Measurements from ENCODE around the gene MAP1LC3C.
"Not testable (repeated sequence)": the region's sequence is repeated elsewhere in the genome, so short reads cannot be mapped to it uniquely, and the experiment has no call there.

Gene MAP1LC3C

GRCh38 chr1:241990040-241990439 is 8.9 kb downstream of the MAP1LC3C start:
- DNase-seq, result no peak

GRCh38 chr1:241988389-241988930 is 10.4 kb downstream of the MAP1LC3C start:
- DNase-seq, result not testable (repeated sequence)

GRCh38 chr1:241985787-241986186 is 13.1 kb downstream of the MAP1LC3C start:
- DNase-seq, result no peak

- no peak for DNase-seq
These were observed 19.0 kb downstream of the MAP1LC3C start for GRCh38 chr1:241979926-241980325.

- no peak for DNase-seq
These were observed 19.8 kb downstream of the MAP1LC3C start for GRCh38 chr1:241979071-241979470.

- no peak for DNase-seq
These were observed 22.7 kb downstream of the MAP1LC3C start for GRCh38 chr1:241976229-241976628.

GRCh38 chr1:241972703-241973369 is 26.1 kb downstream of the MAP1LC3C start:
- no peak for DNase-seq

- no peak for DNase-seq
These were observed 30.3 kb downstream of the MAP1LC3C start for GRCh38 chr1:241968611-241969010.

GRCh38 chr1:241964550-241965282 is 34.2 kb downstream of the MAP1LC3C start:
- no peak for DNase-seq

- DNase-seq, result no peak
These were observed 35.2 kb downstream of the MAP1LC3C start for GRCh38 chr1:241963722-241964121.

GRCh38 chr1:241962153-241962552 is 36.7 kb downstream of the MAP1LC3C start:
- no peak for DNase-seq

GRCh38 chr1:241957692-241958494 is 41.0 kb downstream of the MAP1LC3C start, which contains the start of gene BECN2:
BECN2 (plus strand) TSS chr1:241957767; CDS start chr1:241957767, 0 bp downstream.
- DNase-seq, result no peak

- no peak for DNase-seq
These were observed 48.5 kb downstream of the MAP1LC3C start for GRCh38 chr1:241950390-241950789.

GRCh38 chr1:241947354-241947753 is 51.5 kb downstream of the MAP1LC3C start:
- DNase-seq, result no peak
